Smooth muscle cell of the brain vasculature (primary cell): ENCODE data around the gene TMEM51.
A peak's percentile ranks its signal among the peaks of the same experiment; 100 is the strongest.

Experiments used
- DNase-seq: peaks from one replicate; pipeline ENCODE4 v3.0.0-alpha.2; 2012; ENCODE audit warnings: low read depth, low spot score

TMEM51 gene

GRCh38 chr1:15177710-15178166, 24.2 kb downstream of the TMEM51 start:
- no peak for DNase-seq

GRCh38 chr1:15178571-15179484, 25.3 kb downstream of the TMEM51 start:
- peak; percentile 83 for DNase-seq

- no peak for DNase-seq
Observed at GRCh38 chr1:15179485-15179883, 25.9 kb downstream of the TMEM51 start.

GRCh38 chr1:15180189-15180588, 26.6 kb downstream of the TMEM51 start:
- DNase-seq = no peak

- DNase-seq = no peak
Observed at GRCh38 chr1:15180945-15181523, 27.5 kb downstream of the TMEM51 start.

- no peak for DNase-seq
Observed at GRCh38 chr1:15181564-15181963, 28.0 kb downstream of the TMEM51 start.

- no peak for DNase-seq
Observed at GRCh38 chr1:15184436-15185241, 31.1 kb downstream of the TMEM51 start.

GRCh38 chr1:15185617-15186016, 32.1 kb downstream of the TMEM51 start:
- no peak for DNase-seq

- DNase-seq = no peak
Observed at GRCh38 chr1:15186073-15186845, 32.7 kb downstream of the TMEM51 start.

GRCh38 chr1:15186846-15187151, 33.3 kb downstream of the TMEM51 start:
- no peak for DNase-seq

GRCh38 chr1:15187175-15188129, 33.9 kb downstream of the TMEM51 start:
- DNase-seq = no peak

GRCh38 chr1:15188130-15188524, 34.6 kb downstream of the TMEM51 start:
- DNase-seq = no peak

- no peak for DNase-seq
Observed at GRCh38 chr1:15188678-15189077, 35.1 kb downstream of the TMEM51 start.

GRCh38 chr1:15189692-15190370, 36.3 kb downstream of the TMEM51 start:
- DNase-seq = no peak

- DNase-seq = no peak
Observed at GRCh38 chr1:15191267-15191666, 37.7 kb downstream of the TMEM51 start.

GRCh38 chr1:15191770-15192169, 38.2 kb downstream of the TMEM51 start:
- DNase-seq = no peak

- no peak for DNase-seq
Observed at GRCh38 chr1:15192916-15193550, 39.5 kb downstream of the TMEM51 start.

- DNase-seq = no peak
Observed at GRCh38 chr1:15195420-15196052, 42.0 kb downstream of the TMEM51 start.

GRCh38 chr1:15196069-15196468, 42.5 kb downstream of the TMEM51 start:
- no peak for DNase-seq
